B cell (primary cell): ENCODE data around the gene TPRN. TPM values are rescaled to one million over a fixed set of nuclear protein-coding genes. Genes with fewer than 3 reads are reported as not detected.

Experiments used
- ATAC-seq: fragments of 200-7000 bp; cut with Tn5 transposase; one replicate; pipeline ENCODE4 v1.10.0; 2021; ENCODE audit warnings: low read depth, mild to moderate bottlenecking, moderate number of reproducible peaks, moderate library complexity
- CTCF ChIA-PET: fragments of 350-600 bp; sonication (Branson Sonifier 250); formaldehyde crosslinking; loops from one replicate; lab custom pipeline; 2021; ENCODE audit warnings: antibody characterized with exemption, inconsistent platforms; lab: Charles Lee
- POLR2A ChIA-PET: fragments of 350-600 bp; sonication (Branson Sonifier 250); formaldehyde crosslinking; loops from one replicate; lab custom pipeline; 2021; ENCODE audit warnings: antibody characterized with exemption; lab: Charles Lee
- DNase-seq: peaks from one replicate; pipeline ENCODE4 v3.0.0; 2013
- H2AFZ ChIP-seq: 2 replicates; pipeline ENCODE4 v1.6.1; 2012; ENCODE audit warnings: mild to moderate bottlenecking, low read depth, low read length; ENCODE audit not compliant: insufficient read depth, poor library complexity, severe bottlenecking
- H3K27ac ChIP-seq, 2 donors: 1 replicate in 1 of 2; 2 replicates in 1 of 2; pipeline ENCODE4 v1.5.1; 2012 to 2013; ENCODE audit warnings: low read length in 2 of 2, mild to moderate bottlenecking in 2 of 2, moderate library complexity in 1 of 2
- H3K27me3 ChIP-seq, 4 experiments: fragments of 200-600 bp in 1 of 4; sonication (generic) in 1 of 4; replicated peaks in 1 of 4; 1 replicate in 2 of 4; 2 replicates in 2 of 4; pipeline versions ENCODE4 v1.6.1 to v1.7.0; 2013 to 2016; ENCODE audit warnings: low read length in 3 of 4, mild to moderate bottlenecking in 2 of 4, mixed read lengths in 1 of 4, moderate library complexity in 1 of 4; ENCODE audit not compliant: insufficient read depth in 4 of 4, control insufficient read depth in 3 of 4; ENCODE audit errors: control extremely low read depth in 1 of 4
- H3K36me3 ChIP-seq, 2 experiments: replicated peaks in 1 of 2; 1 replicate in 1 of 2; 2 replicates in 1 of 2; pipeline versions ENCODE4 v1.6.1 to v1.7.1; 2013; ENCODE audit warnings: low read length in 1 of 2; ENCODE audit not compliant: insufficient read depth in 2 of 2, control insufficient read depth in 1 of 2; ENCODE audit errors: control extremely low read depth in 1 of 2, extremely low read depth in 1 of 2
- H3K4me1 ChIP-seq, 2 donors: fragments of 200-600 bp in 1 of 2; sonication (generic) in 1 of 2; 1 replicate in 1 of 2; 2 replicates in 1 of 2; pipeline versions ENCODE4 v1.5.1 to v1.6.1; 2013 to 2017; ENCODE audit warnings: low read length in 2 of 2; ENCODE audit not compliant: control insufficient read depth in 2 of 2, insufficient read depth in 2 of 2
- H3K4me2 ChIP-seq: replicated peaks from 2 replicates; pipeline ENCODE3; 2012; ENCODE audit warnings: mild to moderate bottlenecking, low read depth, low read length; ENCODE audit not compliant: poor library complexity, severe bottlenecking
- H3K4me3 ChIP-seq, 5 experiments: fragments of 200-600 bp in 1 of 5; sonication (generic) in 1 of 5; 1 replicate in 3 of 5; 2 replicates in 2 of 5; pipeline versions ENCODE4 v1.5.1 to v1.7.0; 2011 to 2016; ENCODE audit warnings: low read length in 4 of 5, mild to moderate bottlenecking in 4 of 5, low read depth in 2 of 5, control low read depth in 1 of 5, moderate library complexity in 1 of 5; ENCODE audit not compliant: insufficient read depth in 1 of 5; ENCODE audit errors: control extremely low read depth in 1 of 5, extremely low read depth in 1 of 5
- H3K79me2 ChIP-seq: fragments of 200-600 bp; sonication (generic); one replicate; pipeline ENCODE4 v1.6.0; 2016; ENCODE audit warnings: low read length; ENCODE audit not compliant: control insufficient read depth, insufficient read depth
- H3K9ac ChIP-seq: fragments of 200-600 bp; sonication (generic); 2 replicates; pipeline ENCODE4 v1.6.1; 2017; ENCODE audit warnings: mild to moderate bottlenecking, low read length, moderate library complexity
- H3K9me3 ChIP-seq, 3 donors: one replicate each; pipeline versions ENCODE4 v1.6.1 to v1.7.1; 2013; ENCODE audit warnings: low read length in 2 of 3; ENCODE audit not compliant: control insufficient read depth in 2 of 3, insufficient read depth in 1 of 3; ENCODE audit errors: control extremely low read depth in 1 of 3
- H4K20me1 ChIP-seq: 2 replicates; pipeline ENCODE4 v1.6.0; 2012; ENCODE audit warnings: mild to moderate bottlenecking, low read length; ENCODE audit not compliant: insufficient read depth, control insufficient read depth, poor library complexity, severe bottlenecking
- H3K27ac Mint-ChIP-seq: one replicate; pipeline ENCODE4 v1.8.0; 2021; ENCODE audit warnings: mixed read lengths
- H3K27me3 Mint-ChIP-seq: one replicate; pipeline ENCODE4 v1.8.0; 2021; ENCODE audit warnings: mixed read lengths
- H3K4me1 Mint-ChIP-seq: one replicate; pipeline ENCODE4 v1.8.0; 2021; ENCODE audit warnings: mixed read lengths
- H3K4me3 Mint-ChIP-seq: one replicate; pipeline ENCODE4 v1.8.0; 2021; ENCODE audit warnings: mixed read lengths
- H3K9me3 Mint-ChIP-seq: one replicate; pipeline ENCODE4 v1.8.0; 2022; ENCODE audit warnings: mixed read lengths; ENCODE audit not compliant: insufficient read depth
- CTCF ChIP-seq: fragments of 200-600 bp; IDR thresholded peaks from one replicate; pipeline ENCODE4 v1.8.0; 2022; ENCODE audit warnings: antibody characterized with exemption, mild to moderate bottlenecking
- EZH2 ChIP-seq: IDR thresholded peaks from 2 replicates; pipeline ENCODE4 v1.6.1; 2012; ENCODE audit warnings: borderline replicate concordance, low read depth, mild to moderate bottlenecking, moderate library complexity, low read length; ENCODE audit not compliant: insufficient read depth, poor library complexity, severe bottlenecking
- WGBS: methylation state at CpG from one replicate; pipeline ENCODE4 v1.1.5; 2013; ENCODE audit warnings: missing lambda C conversion rate; ENCODE audit not compliant: insufficient coverage; 5-methylcytosine and 5-hydroxymethylcytosine counted together
- intact Hi-C: fragments of 100-400 bp; cut with micrococcal nuclease; formaldehyde crosslinking; loops from one replicate; pipeline ENCODE4 v1.10.0; 2022
- polyA plus RNA-seq: library from polyadenylated mRNA; depleted of rRNA; stranded (reverse); fragments of >200 nt; gene quantifications from 2 replicates; pipeline ENCODE4 v1.2.3, GENCODE V29; 2012
- total RNA-seq, 2 donors: library from RNA; stranded (reverse); fragments of 120-200 nt in 1 of 2; gene quantifications; 1 replicate in 1 of 2; 2 replicates in 1 of 2; pipeline versions ENCODE4 v1.2.3 to v1.2.4, GENCODE V29; 2013 to 2022

Gene TPRN
- total and polyA plus RNA-seq, 2 donors (not counting 1 experiment from before 2014, with no cell fraction given) = 5.7 to 16.3 TPM

GRCh38 chr9:137184881-137185660, 15.5 kb downstream of the TPRN start:
- Mint-ChIP-seq H3K27ac (no peak overlapping the region), H3K9me3 (no peaks in the 10 kb centered on the region), H3K4me1 (peaks cover 30% of the 10 kb centered on the region), H3K27me3 (no peaks in the 10 kb centered on the region), H3K4me3 (no peak overlapping the region)
- Histone ChIP-seq H3K27me3 (no peaks in the 10 kb centered on the region), H3K27ac (no peak overlapping the region), H4K20me1 (peaks cover 58% of the 10 kb centered on the region), H3K9me3 (peaks cover 0 to 3% (median 0%) of the 10 kb centered on the region in 3 donors), H3K36me3 (peaks cover 0 to 61% of the 10 kb centered on the region in 2 experiments), H3K4me3 (no peak overlapping the region), H2AFZ (no peak overlapping the region), H3K9ac (no peak overlapping the region), H3K4me2 (no peak overlapping the region), H3K4me1 (peaks cover 26 to 34% of the 10 kb centered on the region in 2 donors), H3K79me2 (peaks cover 49% of the 10 kb centered on the region)
- CTCF ChIA-PET = no interaction called here
- 98% methylated on average over 47 of the region's 48 CpGs for WGBS
- no peak for DNase-seq
- POLR2A ChIA-PET = no interaction called here
- ATAC-seq = no peak
- TF ChIP-seq CTCF (no peak), EZH2 (no peak)
- intact Hi-C loops = loop anchor here (5.0 kb wide), 1 partner anchor 58 kb away; no protein-coding TSS in a partner anchor

GRCh38 chr9:137183980-137184595, 16.5 kb downstream of the TPRN start:
- CTCF ChIA-PET = no interaction called here
- ATAC-seq (no peak), DNase-seq (no peak)
- Histone ChIP-seq H4K20me1 (peaks cover 57% of the 10 kb centered on the region), H3K27me3 (no peaks in the 10 kb centered on the region), H3K4me2 (no peak overlapping the region), H3K36me3 (peaks cover 0 to 64% of the 10 kb centered on the region in 2 experiments), H3K79me2 (peaks cover 42% of the 10 kb centered on the region), H3K4me3 (no peak overlapping the region), H2AFZ (no peak overlapping the region), H3K9ac (no peak overlapping the region), H3K27ac (no peak overlapping the region), H3K9me3 (peaks cover 0 to 3% (median 0%) of the 10 kb centered on the region in 3 donors), H3K4me1 (peaks cover 17 to 24% of the 10 kb centered on the region in 2 donors)
- H3K4me1 Mint-ChIP-seq = peaks cover 22% of the 10 kb centered on the region
- intact Hi-C loops = no loop called here
- POLR2A ChIA-PET = no interaction called here
- H3K27ac Mint-ChIP-seq = no peak overlapping the region
- WGBS = 98% methylated on average over 27 of the region's 27 CpGs
- H3K9me3 Mint-ChIP-seq = no peaks in the 10 kb centered on the region
- no peak overlapping the region for H3K4me3 Mint-ChIP-seq
- no peaks in the 10 kb centered on the region for H3K27me3 Mint-ChIP-seq
- TF ChIP-seq EZH2 (no peak), CTCF (no peak)
